ENCODE data around the gene C1QTNF6. TPM values are rescaled to one million over a fixed set of nuclear protein-coding genes. Genes with fewer than 3 reads are reported as not detected.

C1QTNF6 gene
- polyA plus RNA-seq, 1 of the 3 experiments (the other 2 are of a cell fraction): 47.7 TPM

GRCh38 chr22:37179126-37179470, 8.9 kb downstream of the C1QTNF6 start:
- Histone ChIP-seq H3K4me2 (no peak overlapping the region), H3K27me3 (ENCODE audit: insufficient read depth) (no peaks in the 10 kb centered on the region), H3F3A (replicated peaks; ENCODE audit: insufficient read depth) (no peaks in the 10 kb centered on the region), H3K4me3 (ENCODE audit: low read depth in 2 of 2, low read length in 1 of 2) (no peak overlapping the region), H3K4me1 (ENCODE audit: control insufficient read depth in 1 of 2, insufficient read depth in 2 of 2, low read depth in 1 of 2, low read length in 1 of 2) (peaks cover 0 to 41% of the 10 kb centered on the region in 2 experiments; a peak in 1 of 4 replicates), H3K79me2 (ENCODE audit: insufficient read depth) (no peaks in the 10 kb centered on the region), H3K9me2 (no peaks in the 10 kb centered on the region), H3K27ac (ENCODE audit: low read depth in 2 of 2, low read length in 1 of 2) (no peak overlapping the region; a peak in 1 of 4 replicates), H3K9ac (no peak overlapping the region), H4K20me1 (ENCODE audit: insufficient read depth) (no peaks in the 10 kb centered on the region), H2AFZ (ENCODE audit: low read depth) (no peak overlapping the region), H3K9me3 (no peaks in the 10 kb centered on the region), H3K36me3 (replicated peaks in 1 of 2; ENCODE audit: control insufficient read depth in 1 of 2, insufficient read depth in 2 of 2, low read length in 1 of 2) (peaks cover 0 to 20% of the 10 kb centered on the region in 2 experiments)
- ChIA-PET POLR2A (no interaction called here), CTCF (interaction anchor here (1.4 to 19.4 kb wide), 2 partner anchors 20 to 323 kb away, joined by 4 to 190 read pairs; no protein-coding TSS in a partner anchor)
- 92% methylated on average over 6 of the region's 10 CpGs for WGBS (ENCODE audit: low lambda C conversion rate)
- no peak for DNase-seq
- TF ChIP-seq POLR2AphosphoS5 (IDR thresholded peaks at IDR 0.05; ENCODE audit: low read depth, low read length): no peak
- no peak for TF ChIP-seq EP300 (IDR thresholded peaks at IDR 0.05; ENCODE audit: borderline replicate concordance in 1 of 2, low read depth in 1 of 2, low read length in 1 of 2)
- TF ChIP-seq TCF12 (IDR thresholded peaks at IDR 0.05): no peak
- no peak for TF ChIP-seq RAD21 (IDR thresholded peaks at IDR 0.05; ENCODE audit: low read length)
- no peak for TF ChIP-seq FOXM1 (IDR thresholded peaks at IDR 0.05; ENCODE audit: low read depth)
- no peak for TF ChIP-seq RFX5 (IDR thresholded peaks at IDR 0.05; ENCODE audit: low read length)
- no peak for TF ChIP-seq JUND (IDR thresholded peaks at IDR 0.05)
- TF ChIP-seq PBX3 (IDR thresholded peaks at IDR 0.05): no peak
- no peak for TF ChIP-seq NRF1 (IDR thresholded peaks at IDR 0.05; ENCODE audit: low read depth, low read length)
- no peak for TF ChIP-seq ZBTB33 (IDR thresholded peaks at IDR 0.05; ENCODE audit: borderline replicate concordance, low read depth)
- no peak for TF ChIP-seq RXRA (IDR thresholded peaks at IDR 0.05; ENCODE audit: borderline replicate concordance, low read depth)
- no peak for TF ChIP-seq GABPA (IDR thresholded peaks at IDR 0.05; ENCODE audit: low read depth)
- no peak for TF ChIP-seq USF1 (IDR thresholded peaks at IDR 0.05; ENCODE audit: borderline replicate concordance, low read depth)
- TF ChIP-seq YY1 (IDR thresholded peaks at IDR 0.05; ENCODE audit: low read depth): no peak
- TF ChIP-seq FOSL2 (IDR thresholded peaks at IDR 0.05; ENCODE audit: borderline replicate concordance, low read depth): no peak
- no peak for TF ChIP-seq CHD2 (IDR thresholded peaks at IDR 0.05; ENCODE audit: low read length, partially characterized antibody)
